ENCODE measurements around the gene TBX5. TPM values are rescaled to one million over a fixed set of nuclear protein-coding genes. Genes with fewer than 3 reads are reported as not detected.
A peak's percentile ranks its signal among the peaks of the same experiment; 100 is the strongest.

Gene TBX5
- polyA plus RNA-seq, 1 donor (not counting 4 experiments of a cell fraction or from before 2014, with no cell fraction given): not detected

- no peaks in the 10 kb centered on the region for H4K20me1 ChIP-seq (ENCODE audit: control insufficient read depth, extremely low read depth, insufficient read depth, low read length)
- no peaks in the 10 kb centered on the region for H3K79me2 ChIP-seq (ENCODE audit: control insufficient read depth, insufficient read depth, low read length)
- H3K4me2 ChIP-seq (ENCODE audit: control insufficient read depth, extremely low read depth, insufficient read depth, low read depth, low read length): no peak overlapping the region
- H3K27ac ChIP-seq (ENCODE audit: control insufficient read depth, insufficient read depth, low read length): no peak overlapping the region
- FAIRE-seq (no peak), DNase-seq (ENCODE audit: low read depth, low spot score) (no peak)
- H3K36me3 ChIP-seq (ENCODE audit: control insufficient read depth in 2 of 2, extremely low read depth in 1 of 2, insufficient read depth in 2 of 2, low read length in 2 of 2): no peaks in the 10 kb centered on the region
- H3K27me3 ChIP-seq (ENCODE audit: control insufficient read depth, extremely low read depth, insufficient read depth, low read length): peaks cover 96% of the 10 kb centered on the region
- no peak overlapping the region for H3K9ac ChIP-seq (ENCODE audit: control insufficient read depth, extremely low read depth, insufficient read depth, low read length)
- no peak for TF ChIP-seq CTCF (optimal IDR thresholded peaks at IDR 0.05 in 1 of 3, IDR thresholded peaks at IDR 0.05 in 1 of 3, conservative IDR thresholded peaks at IDR 0.05 in 1 of 3; ENCODE audit: extremely low read depth in 1 of 3, insufficient read depth in 2 of 3, low read length in 3 of 3)
- peak; percentile 7 for TF ChIP-seq EZH2 (IDR thresholded peaks at IDR 0.05; ENCODE audit: low read length)
- no peaks in the 10 kb centered on the region for H3K4me1 ChIP-seq (ENCODE audit: control insufficient read depth, extremely low read depth, insufficient read depth, low read length)
- no peaks in the 10 kb centered on the region for H3K9me1 ChIP-seq (ENCODE audit: control insufficient read depth, extremely low read depth, insufficient read depth, low read length)
- H3K4me3 ChIP-seq (ENCODE audit: control insufficient read depth in 2 of 3, extremely low read depth in 1 of 3, insufficient read depth in 2 of 3, low read depth in 1 of 3, low read length in 3 of 3): no peak overlapping the region
- no peak overlapping the region for H2AFZ ChIP-seq (ENCODE audit: control insufficient read depth, low read length)
- peaks cover 2% of the 10 kb centered on the region for H3K9me3 ChIP-seq (ENCODE audit: control insufficient read depth, low read depth, low read length)
- dilution Hi-C loops (cut with MboI; ENCODE audit: extremely low pct_ligation_motif_present, low sequenced_read_pairs): no loop called here
These were observed 2.3 kb downstream of the TBX5 start for GRCh38 chr12:114403690-114404066.

GRCh38 chr12:114403011-114403689, 2.8 kb downstream of the TBX5 start:
- DNase-seq (ENCODE audit: low read depth, low spot score): no peak
- TF ChIP-seq EZH2 (IDR thresholded peaks at IDR 0.05; ENCODE audit: low read length): peak; percentile 34
- TF ChIP-seq CTCF (optimal IDR thresholded peaks at IDR 0.05 in 1 of 3, IDR thresholded peaks at IDR 0.05 in 1 of 3, conservative IDR thresholded peaks at IDR 0.05 in 1 of 3; ENCODE audit: extremely low read depth in 1 of 3, insufficient read depth in 2 of 3, low read length in 3 of 3): peak in 1 of 3 experiments; percentile 15
- H3K36me3 ChIP-seq (ENCODE audit: control insufficient read depth in 2 of 2, extremely low read depth in 1 of 2, insufficient read depth in 2 of 2, low read length in 2 of 2): no peaks in the 10 kb centered on the region
- H4K20me1 ChIP-seq (ENCODE audit: control insufficient read depth, extremely low read depth, insufficient read depth, low read length): no peaks in the 10 kb centered on the region
- H3K4me1 ChIP-seq (ENCODE audit: control insufficient read depth, extremely low read depth, insufficient read depth, low read length): no peaks in the 10 kb centered on the region
- no peak overlapping the region for H3K4me3 ChIP-seq (ENCODE audit: control insufficient read depth in 2 of 3, extremely low read depth in 1 of 3, insufficient read depth in 2 of 3, low read depth in 1 of 3, low read length in 3 of 3)
- peaks cover 2% of the 10 kb centered on the region for H3K9me3 ChIP-seq (ENCODE audit: control insufficient read depth, low read depth, low read length)
- H3K27ac ChIP-seq (ENCODE audit: control insufficient read depth, insufficient read depth, low read length): no peak overlapping the region
- H3K27me3 ChIP-seq (ENCODE audit: control insufficient read depth, extremely low read depth, insufficient read depth, low read length): peaks cover 96% of the 10 kb centered on the region
- no peak for FAIRE-seq
- H3K79me2 ChIP-seq (ENCODE audit: control insufficient read depth, insufficient read depth, low read length): no peaks in the 10 kb centered on the region
- dilution Hi-C loops (cut with MboI; ENCODE audit: extremely low pct_ligation_motif_present, low sequenced_read_pairs): no loop called here
- no peaks in the 10 kb centered on the region for H3K9me1 ChIP-seq (ENCODE audit: control insufficient read depth, extremely low read depth, insufficient read depth, low read length)
- no peak overlapping the region for H2AFZ ChIP-seq (ENCODE audit: control insufficient read depth, low read length)
- no peak overlapping the region for H3K9ac ChIP-seq (ENCODE audit: control insufficient read depth, extremely low read depth, insufficient read depth, low read length)
- no peak overlapping the region for H3K4me2 ChIP-seq (ENCODE audit: control insufficient read depth, extremely low read depth, insufficient read depth, low read depth, low read length)
